Neural cell (in vitro differentiated cells): ENCODE measurements around the gene METTL1.

Experiments used
- EP300 ChIP-seq: fragments of 450-650 bp; conservative IDR thresholded peaks from 2 replicates; pipeline ENCODE4 v1.6.1; 2014; ENCODE audit warnings: antibody characterized with exemption, mild to moderate bottlenecking, moderate library complexity; ENCODE audit not compliant: poor library complexity, severe bottlenecking
- EZH2 ChIP-seq: fragments of 200-600, 300-800 bp; shearing (Covaris generic), sonication (generic); IDR thresholded peaks from 2 replicates; pipeline ENCODE4 v1.6.1; 2014; ENCODE audit warnings: antibody characterized with exemption, low read length, borderline replicate concordance, mild to moderate bottlenecking; ENCODE audit not compliant: insufficient read depth, poor library complexity, severe bottlenecking
- MXI1 ChIP-seq: fragments of 450-650 bp; conservative IDR thresholded peaks from 2 replicates; pipeline ENCODE4 v1.6.1; 2014; ENCODE audit warnings: antibody characterized with exemption, mild to moderate bottlenecking; ENCODE audit not compliant: poor library complexity, severe bottlenecking
- POLR2AphosphoS5 ChIP-seq: IDR thresholded peaks from 2 replicates; pipeline ENCODE4 v1.6.1; 2012
- RAD21 ChIP-seq: fragments of 450-650 bp; conservative IDR thresholded peaks from 2 replicates; pipeline ENCODE4 v1.6.1; 2014; ENCODE audit warnings: antibody characterized with exemption, mild to moderate bottlenecking, moderate library complexity
- SMC3 ChIP-seq: fragments of 450-650 bp; conservative IDR thresholded peaks from 2 replicates; pipeline ENCODE4 v1.6.1; 2014; ENCODE audit warnings: antibody characterized with exemption, mild to moderate bottlenecking, moderate library complexity; ENCODE audit not compliant: poor library complexity
- TAF1 ChIP-seq: IDR thresholded peaks from 2 replicates; pipeline ENCODE4 v1.6.1; 2012; ENCODE audit warnings: low read depth
- TF ChIP-seq, protein P1 (sequence below): fragments of 450-650 bp; IDR thresholded peaks from 2 replicates; pipeline ENCODE4 v1.5.1; 2014; ENCODE audit warnings: antibody characterized with exemption, mild to moderate bottlenecking, moderate library complexity; ENCODE audit not compliant: poor library complexity, severe bottlenecking
- TF ChIP-seq, protein P2 (sequence below): IDR thresholded peaks from 2 replicates; pipeline ENCODE4 v1.6.1; 2012; ENCODE audit warnings: borderline replicate concordance

DNA sequence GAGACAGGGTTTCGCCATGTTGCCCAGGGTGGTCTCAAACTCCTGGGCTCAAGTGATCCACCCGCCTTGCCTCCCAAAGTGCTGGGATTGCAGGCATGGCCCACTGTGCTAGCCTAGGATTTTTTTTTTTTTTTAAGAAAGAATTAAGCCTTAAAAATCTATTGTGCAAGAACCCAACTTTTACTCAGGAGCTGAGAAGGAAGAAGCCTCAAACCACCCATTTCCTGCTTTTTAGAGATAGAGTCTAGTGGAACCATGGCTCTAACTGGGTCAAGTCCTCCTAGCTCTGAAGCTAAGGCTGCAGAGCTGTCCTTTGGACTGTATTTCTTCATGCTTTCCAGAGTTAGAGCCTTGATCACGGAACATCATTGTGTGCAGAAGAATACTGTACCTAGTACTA lies 9.3 kb upstream of the METTL1 start:
- TF ChIP-seq, protein P1, sequence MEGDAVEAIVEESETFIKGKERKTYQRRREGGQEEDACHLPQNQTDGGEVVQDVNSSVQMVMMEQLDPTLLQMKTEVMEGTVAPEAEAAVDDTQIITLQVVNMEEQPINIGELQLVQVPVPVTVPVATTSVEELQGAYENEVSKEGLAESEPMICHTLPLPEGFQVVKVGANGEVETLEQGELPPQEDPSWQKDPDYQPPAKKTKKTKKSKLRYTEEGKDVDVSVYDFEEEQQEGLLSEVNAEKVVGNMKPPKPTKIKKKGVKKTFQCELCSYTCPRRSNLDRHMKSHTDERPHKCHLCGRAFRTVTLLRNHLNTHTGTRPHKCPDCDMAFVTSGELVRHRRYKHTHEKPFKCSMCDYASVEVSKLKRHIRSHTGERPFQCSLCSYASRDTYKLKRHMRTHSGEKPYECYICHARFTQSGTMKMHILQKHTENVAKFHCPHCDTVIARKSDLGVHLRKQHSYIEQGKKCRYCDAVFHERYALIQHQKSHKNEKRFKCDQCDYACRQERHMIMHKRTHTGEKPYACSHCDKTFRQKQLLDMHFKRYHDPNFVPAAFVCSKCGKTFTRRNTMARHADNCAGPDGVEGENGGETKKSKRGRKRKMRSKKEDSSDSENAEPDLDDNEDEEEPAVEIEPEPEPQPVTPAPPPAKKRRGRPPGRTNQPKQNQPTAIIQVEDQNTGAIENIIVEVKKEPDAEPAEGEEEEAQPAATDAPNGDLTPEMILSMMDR: no peak
- TF ChIP-seq POLR2AphosphoS5 (no peak), EZH2 (no peak), RAD21 (no peak), EP300 (no peak), MXI1 (no peak), SMC3 (no peak), TAF1 (no peak)
- TF ChIP-seq, protein P2, sequence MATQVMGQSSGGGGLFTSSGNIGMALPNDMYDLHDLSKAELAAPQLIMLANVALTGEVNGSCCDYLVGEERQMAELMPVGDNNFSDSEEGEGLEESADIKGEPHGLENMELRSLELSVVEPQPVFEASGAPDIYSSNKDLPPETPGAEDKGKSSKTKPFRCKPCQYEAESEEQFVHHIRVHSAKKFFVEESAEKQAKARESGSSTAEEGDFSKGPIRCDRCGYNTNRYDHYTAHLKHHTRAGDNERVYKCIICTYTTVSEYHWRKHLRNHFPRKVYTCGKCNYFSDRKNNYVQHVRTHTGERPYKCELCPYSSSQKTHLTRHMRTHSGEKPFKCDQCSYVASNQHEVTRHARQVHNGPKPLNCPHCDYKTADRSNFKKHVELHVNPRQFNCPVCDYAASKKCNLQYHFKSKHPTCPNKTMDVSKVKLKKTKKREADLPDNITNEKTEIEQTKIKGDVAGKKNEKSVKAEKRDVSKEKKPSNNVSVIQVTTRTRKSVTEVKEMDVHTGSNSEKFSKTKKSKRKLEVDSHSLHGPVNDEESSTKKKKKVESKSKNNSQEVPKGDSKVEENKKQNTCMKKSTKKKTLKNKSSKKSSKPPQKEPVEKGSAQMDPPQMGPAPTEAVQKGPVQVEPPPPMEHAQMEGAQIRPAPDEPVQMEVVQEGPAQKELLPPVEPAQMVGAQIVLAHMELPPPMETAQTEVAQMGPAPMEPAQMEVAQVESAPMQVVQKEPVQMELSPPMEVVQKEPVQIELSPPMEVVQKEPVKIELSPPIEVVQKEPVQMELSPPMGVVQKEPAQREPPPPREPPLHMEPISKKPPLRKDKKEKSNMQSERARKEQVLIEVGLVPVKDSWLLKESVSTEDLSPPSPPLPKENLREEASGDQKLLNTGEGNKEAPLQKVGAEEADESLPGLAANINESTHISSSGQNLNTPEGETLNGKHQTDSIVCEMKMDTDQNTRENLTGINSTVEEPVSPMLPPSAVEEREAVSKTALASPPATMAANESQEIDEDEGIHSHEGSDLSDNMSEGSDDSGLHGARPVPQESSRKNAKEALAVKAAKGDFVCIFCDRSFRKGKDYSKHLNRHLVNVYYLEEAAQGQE: no peak
